ENCODE data around the gene CFDP1. TPM values are rescaled to one million over a fixed set of nuclear protein-coding genes. Genes with fewer than 3 reads are reported as not detected.

CFDP1 gene
- total RNA-seq, 1 donor from 2014 or later: 117 TPM

- TF ChIP-seq, protein P1, sequence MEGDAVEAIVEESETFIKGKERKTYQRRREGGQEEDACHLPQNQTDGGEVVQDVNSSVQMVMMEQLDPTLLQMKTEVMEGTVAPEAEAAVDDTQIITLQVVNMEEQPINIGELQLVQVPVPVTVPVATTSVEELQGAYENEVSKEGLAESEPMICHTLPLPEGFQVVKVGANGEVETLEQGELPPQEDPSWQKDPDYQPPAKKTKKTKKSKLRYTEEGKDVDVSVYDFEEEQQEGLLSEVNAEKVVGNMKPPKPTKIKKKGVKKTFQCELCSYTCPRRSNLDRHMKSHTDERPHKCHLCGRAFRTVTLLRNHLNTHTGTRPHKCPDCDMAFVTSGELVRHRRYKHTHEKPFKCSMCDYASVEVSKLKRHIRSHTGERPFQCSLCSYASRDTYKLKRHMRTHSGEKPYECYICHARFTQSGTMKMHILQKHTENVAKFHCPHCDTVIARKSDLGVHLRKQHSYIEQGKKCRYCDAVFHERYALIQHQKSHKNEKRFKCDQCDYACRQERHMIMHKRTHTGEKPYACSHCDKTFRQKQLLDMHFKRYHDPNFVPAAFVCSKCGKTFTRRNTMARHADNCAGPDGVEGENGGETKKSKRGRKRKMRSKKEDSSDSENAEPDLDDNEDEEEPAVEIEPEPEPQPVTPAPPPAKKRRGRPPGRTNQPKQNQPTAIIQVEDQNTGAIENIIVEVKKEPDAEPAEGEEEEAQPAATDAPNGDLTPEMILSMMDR (conservative IDR thresholded peaks at IDR 0.05; ENCODE audit: low read depth, low read length): no peak
- DNase-seq (ENCODE audit: low read depth): no peak
- peak overlapping the region; percentile 96 for H3K4me3 ChIP-seq (ENCODE audit: low read depth, low read length)
These were observed 185.2 kb downstream of the CFDP1 start for GRCh38 chr16:75248142-75248535.

- TF ChIP-seq, protein P1 (conservative IDR thresholded peaks at IDR 0.05; ENCODE audit: low read depth, low read length): no peak
- no peak for DNase-seq (ENCODE audit: low read depth)
- no peak overlapping the region for H3K4me3 ChIP-seq (ENCODE audit: low read depth, low read length)
These were observed 186.1 kb downstream of the CFDP1 start for GRCh38 chr16:75247249-75247648.

- H3K4me3 ChIP-seq (ENCODE audit: low read depth, low read length): no peak overlapping the region
- no peak for DNase-seq (ENCODE audit: low read depth)
- TF ChIP-seq, protein P1 (conservative IDR thresholded peaks at IDR 0.05; ENCODE audit: low read depth, low read length): no peak
These were observed 186.6 kb downstream of the CFDP1 start for GRCh38 chr16:75246504-75247205.

GRCh38 chr16:75244844-75245758, 188.2 kb downstream of the CFDP1 start:
- TF ChIP-seq, protein P1 (conservative IDR thresholded peaks at IDR 0.05; ENCODE audit: low read depth, low read length): no peak
- peak; percentile 81 for DNase-seq (ENCODE audit: low read depth)
- H3K4me3 ChIP-seq (ENCODE audit: low read depth, low read length): peak overlapping the region; percentile 2

DNA sequence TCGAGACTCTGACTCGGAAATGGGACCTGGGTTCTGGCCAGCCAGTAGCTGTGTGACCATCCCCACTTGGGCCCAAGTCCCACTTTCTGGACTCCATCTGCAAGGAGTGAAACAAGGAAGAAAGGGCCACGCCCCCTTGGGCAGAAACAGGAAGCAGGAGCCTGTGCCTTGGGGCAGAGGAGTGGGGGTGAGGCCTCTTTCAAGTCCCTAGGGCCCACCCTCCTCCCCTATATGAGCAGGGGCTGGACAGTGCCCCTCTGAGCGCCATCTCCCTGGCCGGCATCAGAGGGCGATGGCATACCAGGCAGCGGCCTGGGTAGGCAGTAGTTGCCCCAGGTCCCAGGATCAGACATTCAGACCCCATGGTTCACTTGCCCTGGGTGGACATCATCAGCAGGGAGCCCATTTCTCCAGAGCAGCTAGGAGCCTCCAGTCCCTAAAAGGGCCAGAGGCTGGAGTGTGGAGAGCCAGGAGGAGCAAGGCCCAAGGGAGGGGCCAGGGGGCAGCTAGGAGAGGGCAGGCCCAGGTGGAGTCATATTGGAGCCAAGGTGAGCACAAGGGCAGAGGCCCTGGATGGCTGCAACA, 189.0 kb downstream of the CFDP1 start:
- no peak for DNase-seq (ENCODE audit: low read depth)
- H3K4me3 ChIP-seq (ENCODE audit: low read depth, low read length): peak overlapping the region; percentile 2
- TF ChIP-seq, protein P1 (conservative IDR thresholded peaks at IDR 0.05; ENCODE audit: low read depth, low read length): peak; percentile 25

Other genes starting within 250 kb of the CFDP1 start
- not detected in 2 replicates for gene CTRB2, start 226.3 kb downstream of the CFDP1 start, total RNA-seq
- not detected in 2 replicates for gene CTRB1, start 214.5 kb downstream of the CFDP1 start, total RNA-seq
- 125 and 136 TPM in 2 replicates for gene BCAR1, start 181.9 kb downstream of the CFDP1 start, total RNA-seq
- 17.1 and 28.8 TPM in 2 replicates for gene TMEM170A, start 31.2 kb upstream of the CFDP1 start, total RNA-seq
- gene CHST6, start 61.9 kb upstream of the CFDP1 start, total RNA-seq: 2.2 and 3.0 TPM in 2 replicates
- gene CHST5, start 102.6 kb upstream of the CFDP1 start, total RNA-seq: not detected in 2 replicates
- 12.5 and 14.0 TPM in 2 replicates for gene TMEM231, start 122.7 kb upstream of the CFDP1 start, total RNA-seq
- gene GABARAPL2, start 132.9 kb upstream of the CFDP1 start, total RNA-seq: 57.6 and 79.8 TPM in 2 replicates
- gene ADAT1, start 189.8 kb upstream of the CFDP1 start, total RNA-seq: 47.0 and 71.4 TPM in 2 replicates
- 180 and 261 TPM in 2 replicates for gene KARS1, start 214.2 kb upstream of the CFDP1 start, total RNA-seq
- 34.6 and 35.3 TPM in 2 replicates for gene TERF2IP, start 214.3 kb upstream of the CFDP1 start, total RNA-seq
- not detected in 2 replicates for gene CPHXL2, start 243.5 kb upstream of the CFDP1 start, total RNA-seq